Kidney (tissue), 14 donors: Measurements from ENCODE around the gene FAM241A. TPM values are rescaled to one million over a fixed set of nuclear protein-coding genes. Genes with fewer than 3 reads are reported as not detected.
A peak's percentile ranks its signal among the peaks of the same experiment; 100 is the strongest.

Experiments used
- DNase-seq, 5 donors: peaks; one replicate each; pipeline ENCODE4 v3.0.0-alpha.2; 2013 to 2020
- FAIRE-seq: peaks from 2 replicates; lab custom pipeline; 2012; peaks lifted over from hg19 to GRCh38; lab: Jason Lieb, UNC
- H3K27ac ChIP-seq, 2 donors: one replicate each; pipeline ENCODE4 v1.7.0; 2013; ENCODE audit warnings: low read depth in 2 of 2, low read length in 2 of 2, inconsistent platforms in 1 of 2
- H3K27me3 ChIP-seq: one replicate; pipeline ENCODE4 v1.7.1; 2013; ENCODE audit warnings: low read length, inconsistent platforms; ENCODE audit not compliant: control insufficient read depth, insufficient read depth
- H3K36me3 ChIP-seq, 3 donors: one replicate each; pipeline versions ENCODE4 v1.7.0 to v1.7.1; 2013; ENCODE audit warnings: low read length in 3 of 3, control low read depth in 1 of 3, inconsistent platforms in 1 of 3; ENCODE audit not compliant: insufficient read depth in 3 of 3, control insufficient read depth in 2 of 3
- H3K4me1 ChIP-seq, 3 donors: one replicate each; pipeline versions ENCODE4 v1.7.0 to v1.7.1; 2013; ENCODE audit warnings: low read length in 3 of 3, inconsistent platforms in 1 of 3, low read depth in 1 of 3; ENCODE audit not compliant: control insufficient read depth in 2 of 3, insufficient read depth in 2 of 3
- H3K4me3 ChIP-seq, 3 donors: one replicate each; pipeline versions ENCODE4 v1.7.0 to v1.8.1; 2013; ENCODE audit warnings: low read length in 3 of 3, control low read depth in 1 of 3, inconsistent platforms in 1 of 3
- H3K9ac ChIP-seq, 3 donors: one replicate each; pipeline versions ENCODE4 v1.7.0 to v1.7.1; 2013; ENCODE audit warnings: low read length in 3 of 3, control low read depth in 1 of 3, inconsistent platforms in 1 of 3
- H3K9me3 ChIP-seq, 3 donors: one replicate each; pipeline versions ENCODE4 v1.7.0 to v1.7.1; 2013; ENCODE audit warnings: low read length in 3 of 3, control low read depth in 1 of 3, inconsistent platforms in 1 of 3; ENCODE audit not compliant: control insufficient read depth in 2 of 3, insufficient read depth in 1 of 3
- CTCF ChIP-seq: IDR thresholded peaks from 3 replicates; pipeline ENCODE4 v1.5.1; 2012; ENCODE audit warnings: mild to moderate bottlenecking, moderate library complexity, borderline replicate concordance; ENCODE audit not compliant: insufficient read depth; ENCODE audit errors: extremely low read depth
- intact Hi-C: fragments of 100-400 bp; cut with DNase I; formaldehyde crosslinking; loops from one replicate; pipeline ENCODE4 v1.11.1; 2022
- polyA plus RNA-seq: library from polyadenylated mRNA; stranded (reverse); fragments of 350-450 nt; fragmentation: Illumina TruSeq; extraction: RNeasy Lipid Tissue Mini Kit (QIAGEN cat#74804); gene quantifications from one replicate; pipeline ENCODE4 v1.2.3, GENCODE V29; 2014; ENCODE audit warnings: low read depth, low replicate concordance; ENCODE audit not compliant: insufficient read depth
- total RNA-seq: library from RNA; stranded (reverse); fragmentation: NEBNext Ultra II Directional; extraction: Animal tissue kit (Norgen Biotek cat#: 25700); gene quantifications from one replicate; pipeline ENCODE4 v1.2.1, GENCODE V29; 2021
- donor health status: control.
- donor health status: control.
- donor health status: control.
- donor health status: control.
- donor health status: control.
- donor health status: DM: yes; HTN: yes; CAD: no.
- donor health status: Normal renal cell carcinoma (clear cell type).

FAM241A gene
- total and polyA plus RNA-seq, 2 donors from 2014 or later = 1.9 to 2.9 TPM

DNA sequence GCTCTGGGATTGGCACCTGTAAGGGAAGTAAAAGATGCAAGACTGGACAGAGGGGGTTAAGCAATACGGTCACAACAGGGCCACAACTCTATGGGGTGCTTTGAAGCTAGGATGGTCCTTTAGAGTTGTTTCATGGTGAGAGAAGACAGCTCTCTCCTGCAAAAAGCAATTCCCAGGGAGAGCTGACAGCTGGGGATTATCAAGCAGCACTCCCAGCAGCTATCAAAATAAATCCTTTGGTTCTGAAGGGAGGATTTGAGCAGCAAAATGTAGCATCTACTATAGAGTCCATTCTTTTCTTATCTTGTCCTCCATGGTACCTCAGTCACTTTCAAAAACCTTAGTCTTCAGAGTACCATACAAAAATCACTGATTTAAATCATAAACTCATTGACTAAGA, 51.2 kb downstream of the FAM241A start:
- Histone ChIP-seq H3K4me3 (no peak overlapping the region), H3K9me3 (no peaks in the 10 kb centered on the region), H3K4me1 (no peaks in the 10 kb centered on the region), H3K27me3 (no peaks in the 10 kb centered on the region), H3K27ac (no peak overlapping the region), H3K36me3 (no peaks in the 10 kb centered on the region), H3K9ac (no peak overlapping the region)
- intact Hi-C loops = no loop called here
- TF ChIP-seq CTCF = no peak
- DNase-seq (no peak), FAIRE-seq (no peak)

DNA sequence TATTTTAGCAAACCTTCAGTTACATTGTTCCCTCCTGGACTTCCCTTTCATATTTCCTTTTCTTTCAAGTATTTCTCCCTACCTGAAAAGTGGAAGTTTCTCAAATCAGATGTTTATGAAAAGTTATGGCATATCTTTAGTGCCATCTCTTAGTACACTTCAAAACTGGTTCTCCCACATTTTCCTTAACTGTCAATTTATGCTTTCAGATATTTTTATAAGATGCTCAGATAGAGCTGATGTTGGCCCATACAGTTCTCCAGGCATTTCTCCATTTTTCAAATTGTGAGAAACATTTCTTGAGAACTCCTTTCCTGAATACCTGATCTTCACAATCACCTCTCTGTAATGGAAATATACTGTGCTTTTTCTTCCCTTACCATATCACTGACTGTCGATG, 53.8 kb downstream of the FAM241A start:
- Histone ChIP-seq H3K4me3 (no peak overlapping the region), H3K9ac (no peak overlapping the region), H3K36me3 (no peaks in the 10 kb centered on the region), H3K4me1 (no peaks in the 10 kb centered on the region), H3K27me3 (no peaks in the 10 kb centered on the region), H3K9me3 (no peaks in the 10 kb centered on the region), H3K27ac (no peak overlapping the region)
- FAIRE-seq (no peak), DNase-seq (no peak)
- intact Hi-C loops = no loop called here
- TF ChIP-seq CTCF = no peak

DNA sequence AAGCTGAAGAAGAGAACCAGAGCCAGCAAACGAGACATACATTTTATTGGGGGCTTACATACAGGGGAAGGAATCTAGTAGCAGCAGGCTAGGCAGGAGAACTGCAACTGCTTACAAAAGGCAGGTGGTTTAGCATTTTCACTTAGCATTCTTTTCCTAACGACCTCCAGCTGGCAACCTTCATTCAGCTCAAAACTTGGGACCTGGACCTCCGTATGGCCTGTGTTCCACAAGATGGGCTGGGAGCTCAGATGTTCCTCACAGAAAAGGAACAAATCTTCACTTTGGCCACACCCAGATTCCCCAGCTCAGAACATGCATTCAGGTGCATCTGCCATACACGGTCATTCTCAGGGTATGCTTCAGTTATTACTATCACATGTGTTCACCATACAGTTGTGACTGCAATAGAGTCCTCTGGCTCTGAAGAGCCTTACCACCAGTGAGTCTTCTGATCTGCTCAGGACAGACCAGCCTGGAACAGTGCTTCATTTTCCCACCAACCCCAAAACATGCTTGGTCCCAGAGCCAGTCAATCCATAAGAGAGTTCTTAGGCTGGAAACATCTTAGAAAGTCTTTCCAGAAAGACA, 56.8 kb downstream of the FAM241A start:
- intact Hi-C loops = no loop called here
- FAIRE-seq = no peak
- TF ChIP-seq CTCF = no peak

DNA sequence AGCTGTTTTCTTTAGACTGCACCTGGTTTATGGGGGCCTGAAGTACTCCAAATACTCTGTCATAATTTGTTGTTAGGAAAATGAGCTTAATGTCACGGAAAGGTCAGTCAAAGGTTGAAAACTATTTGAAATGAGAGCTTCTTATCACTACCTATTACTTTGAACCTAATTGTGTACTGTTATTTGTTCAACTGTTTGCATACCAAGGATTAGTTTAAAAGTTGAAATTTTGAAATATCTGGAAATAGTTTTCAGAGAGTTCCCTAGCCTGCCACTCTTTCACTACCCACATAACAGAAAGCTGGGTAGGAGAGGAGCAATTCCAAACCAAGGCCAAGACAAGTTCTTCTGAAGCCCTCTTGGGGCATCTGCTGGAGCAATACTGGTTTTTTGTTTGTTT, 58.3 kb downstream of the FAM241A start:
- no peak for TF ChIP-seq CTCF
- Histone ChIP-seq H3K4me3 (no peak overlapping the region), H3K4me1 (no peaks in the 10 kb centered on the region), H3K27ac (no peak overlapping the region), H3K9ac (no peak overlapping the region), H3K36me3 (no peaks in the 10 kb centered on the region), H3K9me3 (no peaks in the 10 kb centered on the region), H3K27me3 (no peaks in the 10 kb centered on the region)
- intact Hi-C loops = no loop called here
- DNase-seq (peak in 1 of 5 donors; percentile 1), FAIRE-seq (no peak)

More for the DNA sequence above, 56.8 kb downstream of the FAM241A start:
- H3K4me1 ChIP-seq = no peaks in the 10 kb centered on the region
- H3K27me3 ChIP-seq = no peaks in the 10 kb centered on the region
- H3K4me3 ChIP-seq = no peak overlapping the region
- no peak overlapping the region for H3K27ac ChIP-seq
- DNase-seq = no peak
- H3K9ac ChIP-seq = no peak overlapping the region
- H3K9me3 ChIP-seq = no peaks in the 10 kb centered on the region
- H3K36me3 ChIP-seq = no peaks in the 10 kb centered on the region
